Measurements from ENCODE around the gene PLAA. TPM values are rescaled to one million over a fixed set of nuclear protein-coding genes. Genes with fewer than 3 reads are reported as not detected.

The PLAA gene
- total and polyA plus RNA-seq, 10 of the 15 experiments (the other 5 are each of a cell fraction or from before 2014, with no cell fraction given) = 5.6 to 42.4 (median 34.1) TPM

GRCh38 chr9:26870292-26870691 is 76.8 kb downstream of the PLAA start:
- Histone ChIP-seq H3K27ac (ENCODE audit: control insufficient read depth, insufficient read depth) (no peak overlapping the region), H2AFZ (ENCODE audit: control insufficient read depth, low read depth, low read length) (no peak overlapping the region), H3K27me3 (replicated peaks in 1 of 2; ENCODE audit: control insufficient read depth in 2 of 2, insufficient read depth in 2 of 2, low read length in 1 of 2) (no peaks in the 10 kb centered on the region), H3K4me3 (no peak overlapping the region), H3K79me2 (ENCODE audit: control insufficient read depth, insufficient read depth, low read length) (no peaks in the 10 kb centered on the region), H3K4me2 (ENCODE audit: control insufficient read depth, insufficient read depth) (no peak overlapping the region), H3K9me3 (replicated peaks; ENCODE audit: control insufficient read depth, insufficient read depth, low read length) (no peaks in the 10 kb centered on the region), H3K4me1 (ENCODE audit: control insufficient read depth, insufficient read depth, low read length) (no peaks in the 10 kb centered on the region), H4K20me1 (ENCODE audit: control insufficient read depth, insufficient read depth) (no peaks in the 10 kb centered on the region), H3K9ac (ENCODE audit: control insufficient read depth, insufficient read depth, low read length) (no peak overlapping the region), H3K36me3 (ENCODE audit: control insufficient read depth in 2 of 2, insufficient read depth in 2 of 2, low read length in 1 of 2) (no peaks in the 10 kb centered on the region; a peak in 2 of 4 replicates)
- BruUV-seq (replicated peaks) = no TSS peak
- no peak for ATAC-seq
- ChIA-PET RAD21 (ENCODE audit: unreplicated experiment) (no interaction called here), POLR2A (interaction anchor here (0.7 kb wide), 1 partner anchor 21 kb away, joined by 3 read pairs; no protein-coding TSS in a partner anchor), CTCF (interaction anchor here (1.5 kb wide), 1 partner anchor 12 kb away, joined by 4 read pairs; no protein-coding TSS in a partner anchor), SMC1A (ENCODE audit: uncharacterized antibody, unreplicated experiment) (no interaction called here)
- WGBS (ENCODE audit: insufficient coverage, insufficient replicate concordance, low lambda C conversion rate, missing lambda C conversion rate) = 95% methylated on average over 8 of the region's 8 CpGs
- in situ Hi-C loops (cut with MboI) (no loop called here), intact Hi-C loops (cut with micrococcal nuclease; ENCODE audit: unreplicated experiment) (no loop called here)
- no peak for DNase-seq (ENCODE audit: low read depth, low spot score)
- no peak for FAIRE-seq
- no peak for TF ChIP-seq HDGF (IDR thresholded peaks at IDR 0.05)
- no peak for TF ChIP-seq ESRRA (IDR thresholded peaks at IDR 0.05; ENCODE audit: low read length)

- RAD21 ChIA-PET (ENCODE audit: unreplicated experiment) = no interaction called here
- H3K27me3 ChIP-seq (replicated peaks in 1 of 2; ENCODE audit: control insufficient read depth in 2 of 2, insufficient read depth in 2 of 2, low read length in 1 of 2) = no peaks in the 10 kb centered on the region
- no TSS peak for BruUV-seq (replicated peaks)
- no peak overlapping the region for H3K9ac ChIP-seq (ENCODE audit: control insufficient read depth, insufficient read depth, low read length)
- FAIRE-seq = peak; percentile 81
- POLR2A ChIA-PET = no interaction called here
- no peak overlapping the region for H2AFZ ChIP-seq (ENCODE audit: control insufficient read depth, low read depth, low read length)
- no peak overlapping the region for H3K4me2 ChIP-seq (ENCODE audit: control insufficient read depth, insufficient read depth)
- TF ChIP-seq MLLT1 (IDR thresholded peaks at IDR 0.05) = no peak
- TF ChIP-seq CTCF (IDR thresholded peaks at IDR 0.05 in 2 of 3, conservative IDR thresholded peaks at IDR 0.05 in 1 of 3; ENCODE audit: control insufficient read depth in 2 of 3, extremely low read depth in 1 of 3, insufficient read depth in 1 of 3, low read depth in 3 of 3, low read length in 3 of 3) = peak; percentile 10 to 25 (median 19); a peak in 2 of 6 replicates
- peak; percentile 40 for TF ChIP-seq RAD21 (IDR thresholded peaks at IDR 0.05; ENCODE audit: insufficient read depth, low read depth, low read length)
- TF ChIP-seq RBBP5 (conservative IDR thresholded peaks at IDR 0.05) = no peak
- no peak for TF ChIP-seq SMARCA5 (IDR thresholded peaks at IDR 0.05)
- H3K9me3 ChIP-seq (replicated peaks; ENCODE audit: control insufficient read depth, insufficient read depth, low read length) = no peaks in the 10 kb centered on the region
- SMC1A ChIA-PET (ENCODE audit: uncharacterized antibody, unreplicated experiment) = interaction anchor here (0.8 to 1.3 kb wide), 4 partner anchors 10 to 116 kb away, joined by 3 to 5 read pairs (median 4); no protein-coding TSS in a partner anchor
- intact Hi-C loops (cut with micrococcal nuclease; ENCODE audit: unreplicated experiment) (loop anchor here (10.0 kb wide), 1 partner anchor 112 kb away; no protein-coding TSS in a partner anchor), in situ Hi-C loops (cut with MboI) (no loop called here)
- H3K27ac ChIP-seq (ENCODE audit: control insufficient read depth, insufficient read depth) = no peak overlapping the region
- DNase-seq (ENCODE audit: low read depth, low spot score) = no peak
- CTCF ChIA-PET = no interaction called here
- no peaks in the 10 kb centered on the region for H3K4me1 ChIP-seq (ENCODE audit: control insufficient read depth, insufficient read depth, low read length)
- no peaks in the 10 kb centered on the region for H4K20me1 ChIP-seq (ENCODE audit: control insufficient read depth, insufficient read depth)
- H3K79me2 ChIP-seq (ENCODE audit: control insufficient read depth, insufficient read depth, low read length) = no peaks in the 10 kb centered on the region
- ATAC-seq = peak; percentile 51; the same call in 2 of the 3 replicates
- 56% methylated on average over 1 of the region's 1 CpG for WGBS (ENCODE audit: insufficient coverage, insufficient replicate concordance, low lambda C conversion rate, missing lambda C conversion rate)
- H3K4me3 ChIP-seq = no peak overlapping the region
- peaks cover 0 to 7% of the 10 kb centered on the region in 2 experiments; a peak in 2 of 4 replicates for H3K36me3 ChIP-seq (ENCODE audit: control insufficient read depth in 2 of 2, insufficient read depth in 2 of 2, low read length in 1 of 2)
These were observed 84.0 kb downstream of the PLAA start for GRCh38 chr9:26863074-26863473.
